ENCODE results near the gene RBFOX2.

RBFOX2 gene

DNA sequence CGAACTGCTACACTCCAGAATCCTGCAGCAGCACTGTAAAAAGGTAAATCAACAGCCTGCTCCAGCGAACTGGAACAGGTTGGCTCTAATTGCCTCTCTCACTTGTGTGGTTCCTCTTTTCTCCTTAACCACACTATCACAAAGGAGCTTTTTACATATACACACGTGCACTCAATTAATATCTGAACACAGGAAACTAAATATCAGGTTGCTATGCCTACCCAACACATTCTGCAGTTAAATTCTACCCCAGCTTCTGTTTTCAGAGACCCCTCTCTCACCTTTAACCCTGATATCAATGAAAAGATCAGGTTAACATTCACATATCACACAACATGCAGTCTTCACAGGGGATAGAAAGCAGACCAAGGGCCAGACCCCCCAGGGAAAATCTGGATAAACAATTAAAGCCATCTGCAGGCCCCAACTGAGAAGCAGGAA, 11.0 kb downstream of the RBFOX2 start:
- H3K27ac ChIP-seq, result no peak overlapping the region
- H3K4me3 ChIP-seq (ENCODE audit: low read depth, low read length), result peak overlapping the region; percentile 13
- peak overlapping the region; percentile 30 for H3K4me2 ChIP-seq (ENCODE audit: low read length)
- H3K79me2 ChIP-seq, result peaks cover 22% of the 10 kb centered on the region
- H2AFZ ChIP-seq, result no peak overlapping the region
- peaks cover 25% of the 10 kb centered on the region for H3K4me1 ChIP-seq
- H3K27me3 ChIP-seq (ENCODE audit: control insufficient read depth, insufficient read depth, low read length), result no peaks in the 10 kb centered on the region
- TF ChIP-seq, protein P1, sequence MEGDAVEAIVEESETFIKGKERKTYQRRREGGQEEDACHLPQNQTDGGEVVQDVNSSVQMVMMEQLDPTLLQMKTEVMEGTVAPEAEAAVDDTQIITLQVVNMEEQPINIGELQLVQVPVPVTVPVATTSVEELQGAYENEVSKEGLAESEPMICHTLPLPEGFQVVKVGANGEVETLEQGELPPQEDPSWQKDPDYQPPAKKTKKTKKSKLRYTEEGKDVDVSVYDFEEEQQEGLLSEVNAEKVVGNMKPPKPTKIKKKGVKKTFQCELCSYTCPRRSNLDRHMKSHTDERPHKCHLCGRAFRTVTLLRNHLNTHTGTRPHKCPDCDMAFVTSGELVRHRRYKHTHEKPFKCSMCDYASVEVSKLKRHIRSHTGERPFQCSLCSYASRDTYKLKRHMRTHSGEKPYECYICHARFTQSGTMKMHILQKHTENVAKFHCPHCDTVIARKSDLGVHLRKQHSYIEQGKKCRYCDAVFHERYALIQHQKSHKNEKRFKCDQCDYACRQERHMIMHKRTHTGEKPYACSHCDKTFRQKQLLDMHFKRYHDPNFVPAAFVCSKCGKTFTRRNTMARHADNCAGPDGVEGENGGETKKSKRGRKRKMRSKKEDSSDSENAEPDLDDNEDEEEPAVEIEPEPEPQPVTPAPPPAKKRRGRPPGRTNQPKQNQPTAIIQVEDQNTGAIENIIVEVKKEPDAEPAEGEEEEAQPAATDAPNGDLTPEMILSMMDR (IDR thresholded peaks at IDR 0.05), result no peak
- no peaks in the 10 kb centered on the region for H3K9me3 ChIP-seq (ENCODE audit: control insufficient read depth, low read length)
- no peak overlapping the region for H3K9ac ChIP-seq
- no peaks in the 10 kb centered on the region for H3K36me3 ChIP-seq (ENCODE audit: control insufficient read depth, insufficient read depth, low read length)

DNA sequence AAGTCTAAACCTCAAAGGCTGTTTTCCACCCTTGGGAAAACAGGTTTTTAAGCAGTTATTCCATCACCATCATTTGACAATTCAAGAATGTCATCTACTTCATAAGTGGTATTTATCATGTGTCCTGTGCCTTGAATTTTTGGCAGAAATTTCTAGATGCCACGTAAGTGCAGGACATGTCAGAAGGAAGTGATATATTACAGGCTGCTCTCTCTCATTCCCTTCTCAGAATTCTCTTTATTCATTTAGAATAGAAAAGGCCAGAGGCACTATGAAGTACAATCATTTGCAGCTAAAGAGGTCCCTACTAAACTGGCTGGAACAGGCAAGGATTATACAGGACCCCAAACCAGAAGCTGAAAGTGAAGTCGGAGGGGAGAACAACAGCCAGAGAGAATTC, 11.9 kb downstream of the RBFOX2 start:
- Histone ChIP-seq H3K79me2 (peaks cover 21% of the 10 kb centered on the region), H2AFZ (no peak overlapping the region), H3K36me3 (ENCODE audit: control insufficient read depth, insufficient read depth, low read length) (no peaks in the 10 kb centered on the region), H3K4me2 (ENCODE audit: low read length) (no peak overlapping the region), H3K4me1 (peaks cover 15% of the 10 kb centered on the region), H3K27ac (no peak overlapping the region), H3K9ac (no peak overlapping the region), H3K4me3 (ENCODE audit: low read depth, low read length) (no peak overlapping the region), H3K9me3 (ENCODE audit: control insufficient read depth, low read length) (no peaks in the 10 kb centered on the region), H3K27me3 (ENCODE audit: control insufficient read depth, insufficient read depth, low read length) (no peaks in the 10 kb centered on the region)
- TF ChIP-seq, protein P1 (IDR thresholded peaks at IDR 0.05), result no peak

DNA sequence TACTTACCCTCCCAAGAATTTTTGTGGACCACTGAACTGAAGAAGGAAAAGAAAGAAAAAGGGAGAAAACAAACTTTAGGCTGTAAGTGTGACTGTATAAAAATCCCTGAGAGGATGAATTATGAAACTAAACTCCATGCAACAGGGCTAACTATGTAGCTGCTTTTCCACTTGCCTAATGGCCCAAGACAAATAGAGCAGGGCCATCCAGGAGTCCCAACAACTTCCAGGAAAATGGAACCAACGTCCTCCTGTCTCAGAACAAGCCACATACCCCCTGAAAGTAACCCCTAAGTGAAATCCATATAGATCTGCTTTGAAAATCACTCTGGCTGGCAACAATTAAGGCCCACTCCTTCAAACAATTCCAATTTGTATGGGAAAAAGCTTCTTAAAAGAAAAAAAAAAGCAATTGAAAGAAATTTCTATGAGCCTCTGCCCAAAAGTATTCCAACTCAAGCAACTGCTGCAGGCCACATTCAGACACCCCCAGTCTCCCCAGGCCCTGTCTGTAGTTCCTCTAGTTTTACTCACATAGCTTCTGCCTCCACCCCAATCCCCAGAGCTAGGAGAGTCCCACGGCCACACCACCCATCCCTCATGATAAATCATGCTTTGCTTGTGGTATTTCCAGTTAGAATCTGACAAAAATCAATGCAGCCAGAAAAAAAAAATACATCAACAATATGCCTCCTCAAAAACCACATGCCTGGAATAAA, 12.7 kb downstream of the RBFOX2 start:
- H3K36me3 ChIP-seq (ENCODE audit: control insufficient read depth, insufficient read depth, low read length), result no peaks in the 10 kb centered on the region
- H3K79me2 ChIP-seq, result peaks cover 20% of the 10 kb centered on the region
- no peaks in the 10 kb centered on the region for H3K9me3 ChIP-seq (ENCODE audit: control insufficient read depth, low read length)
- no peak overlapping the region for H3K9ac ChIP-seq
- no peak overlapping the region for H3K27ac ChIP-seq
- no peak overlapping the region for H2AFZ ChIP-seq
- no peaks in the 10 kb centered on the region for H3K27me3 ChIP-seq (ENCODE audit: control insufficient read depth, insufficient read depth, low read length)
- H3K4me3 ChIP-seq (ENCODE audit: low read depth, low read length), result no peak overlapping the region
- H3K4me2 ChIP-seq (ENCODE audit: low read length), result no peak overlapping the region
- peaks cover 13% of the 10 kb centered on the region for H3K4me1 ChIP-seq
- TF ChIP-seq, protein P1 (IDR thresholded peaks at IDR 0.05), result no peak

DNA sequence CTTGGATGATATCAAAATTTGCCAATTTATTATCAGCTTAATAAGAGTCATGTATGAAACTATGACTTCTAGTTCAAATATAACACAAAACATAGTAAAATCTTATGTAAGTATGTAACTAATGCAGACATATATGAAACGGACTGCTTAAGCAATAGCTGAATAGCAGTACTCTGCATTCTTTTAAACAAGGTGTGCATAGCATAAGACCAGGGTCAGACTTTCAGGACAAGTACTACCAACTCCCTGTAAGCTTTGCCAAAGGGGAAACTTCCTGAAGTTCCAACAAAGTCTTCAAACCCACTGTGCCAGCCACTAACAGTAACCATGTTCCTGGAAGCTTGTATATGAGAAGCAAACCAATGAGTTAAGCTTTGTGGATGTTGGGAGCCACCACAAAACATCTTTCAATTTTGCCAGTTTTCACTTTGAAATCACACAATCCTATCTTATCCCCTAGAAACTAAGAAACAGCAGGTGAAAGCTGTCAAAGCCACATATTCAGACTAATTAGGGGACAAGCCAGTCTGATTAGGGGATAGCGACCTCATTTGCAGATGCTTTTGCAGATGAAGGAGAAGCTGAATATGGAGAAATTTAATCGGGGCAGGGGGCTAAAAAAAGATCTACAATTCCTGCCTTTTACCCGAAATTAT, 13.3 kb downstream of the RBFOX2 start:
- Histone ChIP-seq H3K27me3 (ENCODE audit: control insufficient read depth, insufficient read depth, low read length) (no peaks in the 10 kb centered on the region), H3K27ac (no peak overlapping the region), H2AFZ (no peak overlapping the region), H3K79me2 (peaks cover 20% of the 10 kb centered on the region), H3K9me3 (ENCODE audit: control insufficient read depth, low read length) (no peaks in the 10 kb centered on the region), H3K4me3 (ENCODE audit: low read depth, low read length) (no peak overlapping the region), H3K36me3 (ENCODE audit: control insufficient read depth, insufficient read depth, low read length) (no peaks in the 10 kb centered on the region), H3K4me2 (ENCODE audit: low read length) (peak overlapping the region; percentile 54), H3K9ac (no peak overlapping the region), H3K4me1 (peaks cover 13% of the 10 kb centered on the region)
- TF ChIP-seq, protein P1 (IDR thresholded peaks at IDR 0.05), result no peak
